Memory B cell (primary cell): ENCODE results near the gene SGTB.

Source experiments
- ATAC-seq: fragments of 150-1000 bp; cut with Tn5 transposase; 2 replicates; pipeline ENCODE4 v1.10.0; 2021; ENCODE audit warnings: low read depth, mild to moderate bottlenecking, moderate library complexity
- DNase-seq, 2 donors: peaks; one replicate each; pipeline ENCODE4 v3.0.0; 2022; ENCODE audit warnings: low spot score in 2 of 2
- H3K27ac Mint-ChIP-seq: one replicate; pipeline ENCODE4 v1.8.0; 2022; ENCODE audit warnings: mild to moderate bottlenecking, moderate library complexity, mixed read lengths
- H3K27me3 Mint-ChIP-seq: one replicate; pipeline ENCODE4 v1.8.0; 2022; ENCODE audit warnings: mixed read lengths
- H3K36me3 Mint-ChIP-seq: one replicate; pipeline ENCODE4 v1.8.0; 2022; ENCODE audit warnings: mild to moderate bottlenecking, mixed read lengths
- H3K4me1 Mint-ChIP-seq: one replicate; pipeline ENCODE4 v1.8.0; 2022; ENCODE audit warnings: mixed read lengths
- H3K4me3 Mint-ChIP-seq: one replicate; pipeline ENCODE4 v1.8.0; 2022; ENCODE audit warnings: mild to moderate bottlenecking, moderate library complexity, mixed read lengths
- H3K9me3 Mint-ChIP-seq: one replicate; pipeline ENCODE4 v1.8.0; 2022; ENCODE audit warnings: mixed read lengths

SGTB gene

DNA sequence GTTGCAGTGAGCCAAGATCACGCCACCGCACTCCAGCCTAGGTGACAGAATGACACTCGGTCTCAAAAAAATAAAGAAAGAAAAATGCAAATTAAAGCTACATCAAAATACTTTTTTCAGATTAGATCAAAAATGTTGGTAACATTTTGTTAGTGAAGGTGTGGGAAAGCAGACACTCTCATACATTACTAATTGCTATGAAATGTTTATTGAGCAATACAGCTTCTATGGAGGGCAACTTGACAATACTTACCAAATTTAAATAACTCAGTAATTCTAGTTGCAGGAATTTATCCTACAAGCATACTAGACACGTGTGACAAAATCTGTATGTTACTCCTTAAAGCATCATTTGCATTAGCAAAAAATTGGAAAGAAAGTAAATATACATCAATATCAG lies 101.9 kb downstream of the SGTB start:
- H3K27ac Mint-ChIP-seq = no peak overlapping the region
- peaks cover 5% of the 10 kb centered on the region for H3K36me3 Mint-ChIP-seq
- no peak for DNase-seq
- H3K4me3 Mint-ChIP-seq = no peak overlapping the region
- H3K4me1 Mint-ChIP-seq = peaks cover 9% of the 10 kb centered on the region
- H3K27me3 Mint-ChIP-seq = no peaks in the 10 kb centered on the region
- ATAC-seq = no peak
- H3K9me3 Mint-ChIP-seq = no peaks in the 10 kb centered on the region
